Kidney (tissue), 14 donors: Measurements from ENCODE around the gene TULP4. TPM values are rescaled to one million over a fixed set of nuclear protein-coding genes. Genes with fewer than 3 reads are reported as not detected.

Source experiments
- DNase-seq, 5 donors: peaks; one replicate each; pipeline ENCODE4 v3.0.0-alpha.2; 2013 to 2020
- FAIRE-seq: peaks from 2 replicates; lab custom pipeline; 2012; peaks lifted over from hg19 to GRCh38; lab: Jason Lieb, UNC
- H3K27ac ChIP-seq, 2 donors: one replicate each; pipeline ENCODE4 v1.7.0; 2013; ENCODE audit warnings: low read depth in 2 of 2, low read length in 2 of 2, inconsistent platforms in 1 of 2
- H3K27me3 ChIP-seq: one replicate; pipeline ENCODE4 v1.7.1; 2013; ENCODE audit warnings: low read length, inconsistent platforms; ENCODE audit not compliant: control insufficient read depth, insufficient read depth
- H3K36me3 ChIP-seq, 3 donors: one replicate each; pipeline versions ENCODE4 v1.7.0 to v1.7.1; 2013; ENCODE audit warnings: low read length in 3 of 3, control low read depth in 1 of 3, inconsistent platforms in 1 of 3; ENCODE audit not compliant: insufficient read depth in 3 of 3, control insufficient read depth in 2 of 3
- H3K4me1 ChIP-seq, 3 donors: one replicate each; pipeline versions ENCODE4 v1.7.0 to v1.7.1; 2013; ENCODE audit warnings: low read length in 3 of 3, inconsistent platforms in 1 of 3, low read depth in 1 of 3; ENCODE audit not compliant: control insufficient read depth in 2 of 3, insufficient read depth in 2 of 3
- H3K4me3 ChIP-seq, 3 donors: one replicate each; pipeline versions ENCODE4 v1.7.0 to v1.8.1; 2013; ENCODE audit warnings: low read length in 3 of 3, control low read depth in 1 of 3, inconsistent platforms in 1 of 3
- H3K9ac ChIP-seq, 3 donors: one replicate each; pipeline versions ENCODE4 v1.7.0 to v1.7.1; 2013; ENCODE audit warnings: low read length in 3 of 3, control low read depth in 1 of 3, inconsistent platforms in 1 of 3
- H3K9me3 ChIP-seq, 3 donors: one replicate each; pipeline versions ENCODE4 v1.7.0 to v1.7.1; 2013; ENCODE audit warnings: low read length in 3 of 3, control low read depth in 1 of 3, inconsistent platforms in 1 of 3; ENCODE audit not compliant: control insufficient read depth in 2 of 3, insufficient read depth in 1 of 3
- intact Hi-C: fragments of 100-400 bp; cut with DNase I; formaldehyde crosslinking; loops from one replicate; pipeline ENCODE4 v1.11.1; 2022
- polyA plus RNA-seq: library from polyadenylated mRNA; stranded (reverse); fragments of 350-450 nt; fragmentation: Illumina TruSeq; extraction: RNeasy Lipid Tissue Mini Kit (QIAGEN cat#74804); gene quantifications from one replicate; pipeline ENCODE4 v1.2.3, GENCODE V29; 2014; ENCODE audit warnings: low read depth, low replicate concordance; ENCODE audit not compliant: insufficient read depth
- total RNA-seq: library from RNA; stranded (reverse); fragmentation: NEBNext Ultra II Directional; extraction: Animal tissue kit (Norgen Biotek cat#: 25700); gene quantifications from one replicate; pipeline ENCODE4 v1.2.1, GENCODE V29; 2021
- TF ChIP-seq, protein P1 (sequence below): IDR thresholded peaks from 3 replicates; pipeline ENCODE4 v1.5.1; 2012; ENCODE audit warnings: mild to moderate bottlenecking, moderate library complexity, borderline replicate concordance; ENCODE audit not compliant: insufficient read depth; ENCODE audit errors: extremely low read depth
- donor health status: control.
- donor health status: control.
- donor health status: control.
- donor health status: control.
- donor health status: control.
- donor health status: DM: yes; HTN: yes; CAD: no.
- donor health status: Normal renal cell carcinoma (clear cell type).

TULP4 gene
- total and polyA plus RNA-seq, 2 donors from 2014 or later, result 3.3 to 114 TPM

DNA sequence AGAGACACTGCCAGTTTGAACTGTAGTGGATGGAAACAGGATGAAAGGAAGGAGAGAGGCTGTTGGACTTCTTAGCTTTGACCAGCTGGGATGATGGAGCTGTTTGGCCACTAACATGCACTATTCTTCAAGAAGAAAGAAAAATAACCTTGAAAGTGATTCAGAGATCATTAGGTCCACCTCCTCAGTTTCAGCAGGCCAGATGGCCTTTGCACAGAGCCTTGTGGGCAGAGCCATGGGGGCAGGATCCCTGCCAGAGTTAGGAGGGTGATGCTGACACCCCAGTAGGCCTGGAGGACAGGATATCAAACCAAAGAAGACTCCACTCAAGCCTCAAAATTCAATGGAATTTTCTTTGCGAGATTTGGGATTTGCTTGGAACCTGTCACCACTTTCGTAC lies 173.2 kb downstream of the TULP4 start:
- intact Hi-C loops, result no loop called here
- FAIRE-seq, result no peak
- Histone ChIP-seq H3K9ac (no peak overlapping the region), H3K27ac (no peak overlapping the region), H3K4me3 (no peak overlapping the region), H3K9me3 (no peaks in the 10 kb centered on the region), H3K36me3 (peaks cover 0 to 32% (median 11%) of the 10 kb centered on the region in 3 donors), H3K4me1 (no peaks in the 10 kb centered on the region), H3K27me3 (no peaks in the 10 kb centered on the region)
- TF ChIP-seq, protein P1, sequence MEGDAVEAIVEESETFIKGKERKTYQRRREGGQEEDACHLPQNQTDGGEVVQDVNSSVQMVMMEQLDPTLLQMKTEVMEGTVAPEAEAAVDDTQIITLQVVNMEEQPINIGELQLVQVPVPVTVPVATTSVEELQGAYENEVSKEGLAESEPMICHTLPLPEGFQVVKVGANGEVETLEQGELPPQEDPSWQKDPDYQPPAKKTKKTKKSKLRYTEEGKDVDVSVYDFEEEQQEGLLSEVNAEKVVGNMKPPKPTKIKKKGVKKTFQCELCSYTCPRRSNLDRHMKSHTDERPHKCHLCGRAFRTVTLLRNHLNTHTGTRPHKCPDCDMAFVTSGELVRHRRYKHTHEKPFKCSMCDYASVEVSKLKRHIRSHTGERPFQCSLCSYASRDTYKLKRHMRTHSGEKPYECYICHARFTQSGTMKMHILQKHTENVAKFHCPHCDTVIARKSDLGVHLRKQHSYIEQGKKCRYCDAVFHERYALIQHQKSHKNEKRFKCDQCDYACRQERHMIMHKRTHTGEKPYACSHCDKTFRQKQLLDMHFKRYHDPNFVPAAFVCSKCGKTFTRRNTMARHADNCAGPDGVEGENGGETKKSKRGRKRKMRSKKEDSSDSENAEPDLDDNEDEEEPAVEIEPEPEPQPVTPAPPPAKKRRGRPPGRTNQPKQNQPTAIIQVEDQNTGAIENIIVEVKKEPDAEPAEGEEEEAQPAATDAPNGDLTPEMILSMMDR, result no peak
- no peak for DNase-seq

DNA sequence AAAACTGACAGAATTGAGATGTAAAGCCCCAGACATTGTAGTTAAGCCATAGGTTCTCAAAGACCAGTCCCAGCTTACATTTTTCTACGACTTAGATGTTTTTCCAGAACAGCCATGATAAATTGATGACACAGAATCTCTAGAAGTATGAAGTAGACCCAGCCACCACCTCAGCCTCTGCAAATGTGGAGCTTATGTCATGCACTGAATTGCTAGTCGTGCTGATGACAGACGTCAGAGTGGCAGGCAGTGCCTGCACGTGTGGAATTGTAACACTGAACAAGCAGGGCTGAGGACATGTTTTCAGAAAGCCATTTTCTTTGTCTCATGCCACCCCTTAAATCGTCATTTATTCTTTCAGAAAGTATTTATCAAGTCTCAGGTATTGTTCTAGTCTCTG lies 175.2 kb downstream of the TULP4 start:
- Histone ChIP-seq H3K9me3 (no peaks in the 10 kb centered on the region), H3K36me3 (peaks cover 0 to 15% (median 2%) of the 10 kb centered on the region in 3 donors), H3K9ac (no peak overlapping the region), H3K27ac (no peak overlapping the region), H3K27me3 (no peaks in the 10 kb centered on the region), H3K4me1 (no peaks in the 10 kb centered on the region), H3K4me3 (no peak overlapping the region)
- TF ChIP-seq, protein P1, result no peak
- no peak for DNase-seq
- FAIRE-seq, result no peak
- intact Hi-C loops, result no loop called here

DNA sequence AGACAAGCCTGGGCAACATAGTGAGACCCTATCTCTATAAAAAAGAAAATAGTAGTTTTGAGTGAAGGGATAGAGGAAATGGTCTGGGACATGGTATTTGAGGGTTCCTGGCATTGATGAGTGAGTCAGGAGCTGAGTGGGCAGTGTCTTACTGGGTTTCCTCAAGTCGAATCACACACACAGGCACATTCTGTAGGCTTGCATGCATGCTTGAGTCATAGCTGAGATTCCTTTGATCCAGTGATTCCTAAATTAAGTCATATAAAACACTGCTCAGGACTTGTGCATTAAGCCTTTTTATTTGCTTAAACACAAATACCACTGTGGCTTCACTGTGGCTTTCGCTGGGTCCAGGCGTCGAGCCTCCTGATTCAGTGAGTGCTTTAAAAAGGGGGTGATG lies 175.8 kb downstream of the TULP4 start:
- TF ChIP-seq, protein P1, result no peak
- peaks cover 0 to 10% (median 2%) of the 10 kb centered on the region in 3 donors for H3K36me3 ChIP-seq
- DNase-seq, result no peak
- FAIRE-seq, result no peak
- H3K27me3 ChIP-seq, result no peaks in the 10 kb centered on the region
- intact Hi-C loops, result no loop called here
- H3K9ac ChIP-seq, result no peak overlapping the region
- no peaks in the 10 kb centered on the region for H3K9me3 ChIP-seq
- no peak overlapping the region for H3K4me3 ChIP-seq
- no peaks in the 10 kb centered on the region for H3K4me1 ChIP-seq
- H3K27ac ChIP-seq, result no peak overlapping the region

DNA sequence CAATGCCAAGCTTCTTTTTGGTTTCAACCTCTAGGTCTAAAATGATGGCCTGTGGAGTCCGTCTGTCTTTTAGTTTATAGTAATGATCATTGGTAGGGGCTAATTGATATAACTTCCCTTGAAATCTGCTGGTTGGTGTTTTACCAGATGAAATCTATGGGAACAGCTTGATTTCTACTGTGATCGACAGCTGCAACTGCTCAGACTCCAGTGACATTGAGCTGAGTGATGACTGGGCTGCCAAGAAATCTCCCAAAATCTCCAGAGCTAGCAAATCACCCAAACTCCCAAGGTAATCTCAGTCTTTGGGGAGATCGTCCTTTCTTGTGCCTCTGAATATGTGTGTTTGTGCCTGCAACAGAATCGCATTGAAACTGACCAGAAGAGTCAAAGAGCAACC lies 177.2 kb downstream of the TULP4 start:
- H3K4me3 ChIP-seq, result no peak overlapping the region
- TF ChIP-seq, protein P1, result no peak
- no peak overlapping the region for H3K9ac ChIP-seq
- intact Hi-C loops, result no loop called here
- H3K36me3 ChIP-seq, result peaks cover 0 to 6% (median 4%) of the 10 kb centered on the region in 3 donors
- H3K27me3 ChIP-seq, result no peaks in the 10 kb centered on the region
- DNase-seq, result no peak
- no peaks in the 10 kb centered on the region for H3K9me3 ChIP-seq
- H3K27ac ChIP-seq, result no peak overlapping the region
- no peaks in the 10 kb centered on the region for H3K4me1 ChIP-seq
- no peak for FAIRE-seq
